NCI-H460 (cell line): ENCODE data around the gene EOLA1. TPM values are rescaled to one million over a fixed set of nuclear protein-coding genes. Genes with fewer than 3 reads are reported as not detected.
"Not testable (repeated sequence)": the region's sequence is repeated elsewhere in the genome, so short reads cannot be mapped to it uniquely, and the experiment has no call there.

Experiments
- DNase-seq: peaks from one replicate; pipeline ENCODE4 v3.0.0-alpha.2; 2016; ENCODE audit warnings: low read depth; ENCODE audit errors: extremely low read depth
- total RNA-seq: library from RNA; depleted of rRNA; stranded (reverse); fragments of >200 nt; shearing (Covaris generic); gene quantifications from 2 replicates; pipeline ENCODE4 v1.2.3, GENCODE V29; 2014

EOLA1 gene
- total RNA-seq, 1 experiment from 2014 or later: 16.6 TPM

GRCh38 chrX:149512225-149512885 is 28.5 kb upstream of the EOLA1 start:
- peak; percentile 47 for DNase-seq

DNA sequence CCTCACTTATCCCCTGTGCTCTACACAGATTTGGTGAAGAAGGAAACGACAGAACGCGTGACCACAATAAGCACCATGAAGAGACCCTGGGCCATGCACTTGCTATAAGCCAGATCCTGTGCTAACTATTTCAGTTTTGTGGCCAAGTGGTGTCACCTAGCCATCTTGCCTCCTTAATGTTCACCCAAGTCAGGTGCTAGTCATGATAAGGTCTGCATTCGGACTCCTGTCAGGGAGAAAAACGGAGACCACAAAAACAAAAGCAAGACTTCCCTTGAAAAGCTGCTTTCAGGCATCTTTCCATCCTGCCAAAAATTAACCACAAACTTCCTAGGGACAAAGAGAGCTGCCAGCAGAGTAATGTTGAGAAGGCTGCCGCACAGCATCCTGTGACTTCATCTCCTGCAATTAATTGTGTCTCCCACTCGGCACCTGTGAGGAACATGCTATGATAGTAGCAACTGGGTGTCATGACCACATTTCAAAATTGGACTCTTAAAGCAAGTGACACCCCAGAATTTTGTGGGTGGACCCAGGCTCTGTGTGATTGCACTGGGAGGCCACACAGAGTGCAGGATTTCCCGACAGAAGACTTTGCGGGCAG is 26.9 kb upstream of the EOLA1 start:
- DNase-seq: no peak

DNA sequence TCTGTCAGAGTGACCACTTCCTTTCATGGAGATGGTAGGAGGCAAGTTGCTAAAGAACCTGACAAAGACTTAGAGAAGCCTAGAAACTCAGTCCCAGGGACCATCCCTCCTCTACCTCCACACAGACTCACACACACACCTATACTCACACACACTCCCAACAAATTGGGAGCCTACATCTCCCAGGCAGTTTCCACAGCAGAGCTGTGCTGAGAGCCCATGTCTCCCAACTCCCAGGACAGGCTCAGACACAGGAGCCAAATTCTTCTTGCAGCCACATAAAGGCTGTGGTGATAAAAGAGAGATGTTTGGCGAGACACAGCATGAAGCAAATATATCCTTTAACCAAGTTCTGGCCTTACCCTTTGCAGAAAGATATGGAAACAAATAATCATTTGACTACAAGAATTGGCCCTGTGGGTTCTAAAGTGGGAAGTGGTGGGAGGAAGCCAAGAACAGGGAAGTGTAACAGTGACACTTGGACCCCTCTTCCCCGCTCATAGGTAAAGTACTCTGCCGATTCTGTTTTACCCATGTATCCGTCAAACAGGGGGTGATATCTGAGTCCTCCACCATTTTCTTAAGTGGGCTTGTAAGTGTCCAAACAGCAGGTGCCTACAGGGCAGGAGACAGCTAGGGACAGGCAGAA is 24.7 kb upstream of the EOLA1 start:
- no peak for DNase-seq

DNA sequence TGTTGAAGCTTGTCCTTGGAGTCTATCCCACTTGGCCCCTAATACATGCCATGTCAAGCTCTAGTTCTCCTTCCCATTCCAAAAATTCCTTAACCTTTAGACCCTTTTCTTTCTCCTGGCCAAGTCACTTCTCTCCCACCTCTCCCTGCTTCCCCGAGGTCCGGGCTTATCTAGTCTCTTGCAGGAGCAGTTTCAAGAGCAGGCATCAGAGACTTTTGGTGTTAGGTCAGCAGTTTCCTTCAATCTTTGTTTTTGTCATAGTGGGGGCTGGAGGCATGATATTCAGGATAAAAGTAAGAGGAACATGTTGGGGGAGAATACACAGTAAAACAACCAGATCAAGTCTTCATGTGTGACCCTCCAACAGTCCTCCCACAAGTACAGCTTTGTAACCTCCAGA is 24.2 kb upstream of the EOLA1 start:
- no peak for DNase-seq

DNA sequence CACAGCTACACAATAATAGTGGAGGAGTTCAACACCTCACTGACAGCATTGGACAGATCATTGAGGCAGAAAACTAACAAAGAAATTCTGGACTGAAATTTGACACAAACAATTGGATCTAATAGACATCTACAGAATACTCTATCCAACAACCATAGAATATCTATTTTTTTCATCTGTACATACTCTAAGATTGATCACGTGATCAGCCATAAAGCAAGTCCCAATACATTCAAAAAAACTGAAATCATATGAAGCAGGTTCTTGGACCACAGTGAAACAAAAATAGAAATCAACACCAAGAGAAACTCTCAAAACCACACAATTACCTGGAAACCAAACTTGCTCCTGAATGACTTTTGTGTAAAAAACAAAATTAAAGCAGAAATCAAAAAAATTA is 23.5 kb upstream of the EOLA1 start:
- DNase-seq: no peak

DNA sequence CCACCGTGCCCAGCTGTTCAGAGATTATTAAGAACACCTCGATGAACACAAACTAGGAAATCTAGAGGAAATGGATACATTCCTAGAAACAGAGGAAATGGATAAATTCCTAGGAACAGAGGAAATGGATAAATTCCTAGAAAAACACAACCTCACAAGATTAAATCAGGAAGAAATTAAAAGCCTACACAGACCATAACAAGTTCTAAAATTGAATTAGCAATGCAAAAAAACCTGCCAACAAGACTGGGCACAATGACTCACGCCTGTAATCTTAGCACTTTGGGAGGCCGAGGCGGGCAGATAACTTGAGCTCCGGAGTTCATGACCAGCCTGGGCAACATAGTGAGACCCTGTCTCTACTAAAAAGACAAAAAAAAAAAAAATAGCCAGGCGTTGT is 22.6 kb upstream of the EOLA1 start:
- DNase-seq: no peak

- not testable (repeated sequence) for DNase-seq
These were observed 20.1 kb upstream of the EOLA1 start for GRCh38 chrX:149520636-149521277.

- DNase-seq: no peak
These were observed 19.4 kb upstream of the EOLA1 start for GRCh38 chrX:149521438-149521837.

DNA sequence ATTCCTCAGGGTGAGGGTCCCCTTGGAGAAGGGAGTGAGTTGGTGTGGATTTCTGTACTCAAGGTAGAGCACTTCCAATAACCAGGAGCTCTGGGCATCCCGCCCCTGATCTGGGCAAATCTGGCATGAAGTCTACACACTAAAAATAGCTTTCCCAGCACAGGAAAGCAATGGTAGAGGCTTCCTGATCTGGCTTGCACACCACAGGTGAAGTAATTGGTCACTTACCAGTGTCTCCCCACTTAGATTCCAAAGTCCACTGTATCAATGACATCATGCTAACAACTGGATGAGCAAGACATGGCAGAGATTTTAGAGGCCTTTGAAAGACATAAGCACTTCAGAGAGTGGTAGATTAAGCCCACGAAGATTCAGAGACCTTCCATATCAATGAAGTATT is 17.9 kb upstream of the EOLA1 start:
- no peak for DNase-seq

GRCh38 chrX:149525389-149525788 is 15.4 kb upstream of the EOLA1 start:
- DNase-seq: not testable (repeated sequence)

DNA sequence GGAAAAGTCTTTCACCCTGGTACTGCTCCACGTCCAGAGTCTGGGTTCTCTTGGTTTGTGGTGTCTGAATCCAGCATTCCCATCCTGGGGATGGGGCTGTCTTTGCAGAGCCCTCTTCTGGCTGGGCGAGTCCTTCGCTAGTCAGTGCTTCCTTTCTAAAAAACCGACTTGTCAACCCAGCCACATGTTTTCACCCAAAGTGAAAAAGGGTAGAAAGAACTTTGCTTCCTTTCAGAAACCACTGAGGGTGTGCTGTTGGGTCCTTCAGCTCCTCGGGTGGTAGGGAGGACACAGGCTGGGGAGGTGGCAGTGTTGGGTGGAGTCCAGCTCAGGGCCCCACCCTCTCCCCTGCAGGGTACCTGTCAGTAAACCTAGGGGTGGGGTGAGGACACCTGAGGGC is 14.9 kb upstream of the EOLA1 start:
- not testable (repeated sequence) for DNase-seq

- DNase-seq: not testable (repeated sequence)
These were observed 14.3 kb upstream of the EOLA1 start for GRCh38 chrX:149526318-149527033.

- peak; percentile 33 for DNase-seq
These were observed 13.1 kb upstream of the EOLA1 start for GRCh38 chrX:149527705-149528104.

GRCh38 chrX:149528381-149528780 is 12.4 kb upstream of the EOLA1 start:
- DNase-seq: no peak

DNA sequence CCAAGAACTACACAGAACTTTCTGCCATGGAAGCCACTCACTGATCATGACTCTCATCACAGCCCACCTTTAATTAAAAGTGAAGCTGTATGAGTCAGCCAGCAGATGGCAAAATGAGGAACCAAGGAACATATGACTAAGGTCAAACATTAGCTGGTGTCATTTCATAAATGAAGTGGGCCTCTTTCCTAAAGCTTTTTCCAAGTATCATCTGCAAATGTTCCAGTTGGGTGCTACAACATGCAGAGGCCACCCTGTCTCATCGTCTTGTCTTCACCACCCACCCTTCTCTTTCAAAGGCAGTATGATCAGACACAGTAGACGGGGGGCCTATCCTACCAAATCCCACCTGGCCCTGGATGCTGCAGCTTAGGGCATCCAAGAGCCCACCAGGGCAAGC is 9.2 kb upstream of the EOLA1 start:
- DNase-seq: no peak

- DNase-seq: not testable (repeated sequence)
These were observed 7.9 kb upstream of the EOLA1 start for GRCh38 chrX:149532868-149533267.

- DNase-seq: not testable (repeated sequence)
These were observed 6.8 kb upstream of the EOLA1 start for GRCh38 chrX:149533999-149534398.

GRCh38 chrX:149534926-149535602 is 5.7 kb upstream of the EOLA1 start:
- DNase-seq: not testable (repeated sequence)

DNA sequence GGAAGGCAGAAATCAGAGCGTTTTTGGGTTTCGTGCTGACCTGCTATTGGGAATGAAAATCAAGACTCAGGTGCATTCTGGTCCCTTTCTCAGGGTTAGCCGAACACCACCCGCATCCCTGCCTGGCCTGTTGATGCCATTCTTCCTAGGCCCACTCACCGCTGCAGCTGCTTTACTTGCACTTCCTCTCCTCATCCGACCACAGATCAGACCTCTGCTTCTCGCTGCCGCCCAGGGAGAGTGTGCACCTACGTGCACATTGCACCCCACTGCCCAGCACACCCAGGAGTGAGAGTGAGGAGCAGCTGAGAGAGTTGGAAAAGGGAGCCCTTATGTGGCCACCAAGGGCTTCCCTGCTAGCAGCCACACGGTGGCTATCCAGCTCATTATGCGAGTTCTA is 3.3 kb upstream of the EOLA1 start:
- DNase-seq: not testable (repeated sequence)
